ENCODE data around the gene UVRAG.
A peak's percentile ranks its signal among the peaks of the same experiment; 100 is the strongest.
"Not testable (repeated sequence)": the region's sequence is repeated elsewhere in the genome, so short reads cannot be mapped to it uniquely, and the experiment has no call there.

UVRAG gene

GRCh38 chr11:75851203-75851602 is 36.2 kb downstream of the UVRAG start:
- Histone ChIP-seq H3K27ac (no peak overlapping the region), H3K4me3 (no peak overlapping the region), H3K9ac (ENCODE audit: insufficient read length) (no peak overlapping the region), H3K9me3 (ENCODE audit: low read depth, low read length) (no peaks in the 10 kb centered on the region), H3K36me3 (ENCODE audit: insufficient read depth, low read length) (no peaks in the 10 kb centered on the region)
- no peak for DNase-seq (ENCODE audit: low read depth, low spot score)
- TF ChIP-seq EZH2 (IDR thresholded peaks at IDR 0.05) (no peak), POLR2AphosphoS5 (IDR thresholded peaks at IDR 0.05; ENCODE audit: borderline replicate concordance, low read depth, low read length) (no peak), FOXP2 (optimal IDR thresholded peaks at IDR 0.05; ENCODE audit: control extremely low read depth, extremely low read length, insufficient read depth) (no peak)

- Histone ChIP-seq H3K36me3 (ENCODE audit: insufficient read depth, low read length) (no peaks in the 10 kb centered on the region), H3K9ac (ENCODE audit: insufficient read length) (no peak overlapping the region), H3K9me3 (ENCODE audit: low read depth, low read length) (no peaks in the 10 kb centered on the region), H3K4me3 (no peak overlapping the region), H3K27ac (no peak overlapping the region)
- no peak for DNase-seq (ENCODE audit: low read depth, low spot score)
- TF ChIP-seq EZH2 (IDR thresholded peaks at IDR 0.05), result no peak
- no peak for TF ChIP-seq FOXP2 (optimal IDR thresholded peaks at IDR 0.05; ENCODE audit: control extremely low read depth, extremely low read length, insufficient read depth)
- no peak for TF ChIP-seq POLR2AphosphoS5 (IDR thresholded peaks at IDR 0.05; ENCODE audit: borderline replicate concordance, low read depth, low read length)
Measured at GRCh38 chr11:75852406-75853017, 37.5 kb downstream of the UVRAG start.

- H3K36me3 ChIP-seq (ENCODE audit: insufficient read depth, low read length); H3K27ac ChIP-seq; H3K9ac ChIP-seq (ENCODE audit: insufficient read length); H3K9me3 ChIP-seq (ENCODE audit: low read depth, low read length); DNase-seq (ENCODE audit: low read depth, low spot score); H3K4me3 ChIP-seq: not testable (repeated sequence)
Measured at GRCh38 chr11:75853563-75853962, 38.6 kb downstream of the UVRAG start.

GRCh38 chr11:75853971-75854370 is 39.0 kb downstream of the UVRAG start:
- no peak overlapping the region for H3K9ac ChIP-seq (ENCODE audit: insufficient read length)

GRCh38 chr11:75855206-75855605 is 40.2 kb downstream of the UVRAG start:
- Histone ChIP-seq H3K27ac (no peak overlapping the region), H3K4me3 (no peak overlapping the region), H3K36me3 (ENCODE audit: insufficient read depth, low read length) (no peaks in the 10 kb centered on the region), H3K9me3 (ENCODE audit: low read depth, low read length) (no peaks in the 10 kb centered on the region), H3K9ac (ENCODE audit: insufficient read length) (no peak overlapping the region)
- TF ChIP-seq FOXP2 (optimal IDR thresholded peaks at IDR 0.05; ENCODE audit: control extremely low read depth, extremely low read length, insufficient read depth) (no peak), POLR2AphosphoS5 (IDR thresholded peaks at IDR 0.05; ENCODE audit: borderline replicate concordance, low read depth, low read length) (no peak), EZH2 (IDR thresholded peaks at IDR 0.05) (no peak)
- no peak for DNase-seq (ENCODE audit: low read depth, low spot score)

More at GRCh38 chr11:75853971-75854370, 39.0 kb downstream of the UVRAG start:
- Histone ChIP-seq H3K36me3 (ENCODE audit: insufficient read depth, low read length) (no peaks in the 10 kb centered on the region), H3K27ac (no peak overlapping the region), H3K9me3 (ENCODE audit: low read depth, low read length) (no peaks in the 10 kb centered on the region), H3K4me3 (no peak overlapping the region)
- no peak for DNase-seq (ENCODE audit: low read depth, low spot score)
- TF ChIP-seq FOXP2 (optimal IDR thresholded peaks at IDR 0.05; ENCODE audit: control extremely low read depth, extremely low read length, insufficient read depth) (no peak), EZH2 (IDR thresholded peaks at IDR 0.05) (no peak), POLR2AphosphoS5 (IDR thresholded peaks at IDR 0.05; ENCODE audit: borderline replicate concordance, low read depth, low read length) (no peak)

- no peak for DNase-seq (ENCODE audit: low read depth, low spot score)
Measured at GRCh38 chr11:75856912-75857311, 41.9 kb downstream of the UVRAG start.

GRCh38 chr11:75858042-75858441 is 43.0 kb downstream of the UVRAG start:
- peak overlapping the region; percentile 70 for H3K27ac ChIP-seq
- H3K9ac ChIP-seq (ENCODE audit: insufficient read length), result no peak overlapping the region
- H3K4me3 ChIP-seq, result peak overlapping the region; percentile 15; the same call in 1 of the 2 replicates
- H3K9me3 ChIP-seq (ENCODE audit: low read depth, low read length), result no peaks in the 10 kb centered on the region
- H3K36me3 ChIP-seq (ENCODE audit: insufficient read depth, low read length), result no peaks in the 10 kb centered on the region; the same call in 1 of the 2 replicates
- TF ChIP-seq EZH2 (IDR thresholded peaks at IDR 0.05) (no peak), FOXP2 (optimal IDR thresholded peaks at IDR 0.05; ENCODE audit: control extremely low read depth, extremely low read length, insufficient read depth) (no peak), POLR2AphosphoS5 (IDR thresholded peaks at IDR 0.05; ENCODE audit: borderline replicate concordance, low read depth, low read length) (no peak)
- DNase-seq (ENCODE audit: low read depth, low spot score), result no peak

More at GRCh38 chr11:75856912-75857311, 41.9 kb downstream of the UVRAG start:
- no peaks in the 10 kb centered on the region; the same call in 1 of the 2 replicates for H3K36me3 ChIP-seq (ENCODE audit: insufficient read depth, low read length)
- H3K27ac ChIP-seq, result no peak overlapping the region
- no peak overlapping the region for H3K4me3 ChIP-seq
- no peak for TF ChIP-seq POLR2AphosphoS5 (IDR thresholded peaks at IDR 0.05; ENCODE audit: borderline replicate concordance, low read depth, low read length)
- TF ChIP-seq EZH2 (IDR thresholded peaks at IDR 0.05), result no peak
- no peak for TF ChIP-seq FOXP2 (optimal IDR thresholded peaks at IDR 0.05; ENCODE audit: control extremely low read depth, extremely low read length, insufficient read depth)
- no peaks in the 10 kb centered on the region for H3K9me3 ChIP-seq (ENCODE audit: low read depth, low read length)
- no peak overlapping the region for H3K9ac ChIP-seq (ENCODE audit: insufficient read length)

GRCh38 chr11:75858613-75859012 is 43.6 kb downstream of the UVRAG start:
- Histone ChIP-seq H3K27ac (peak overlapping the region; percentile 70), H3K4me3 (peak overlapping the region; percentile 15), H3K36me3 (ENCODE audit: insufficient read depth, low read length) (no peaks in the 10 kb centered on the region; the same call in 1 of the 2 replicates), H3K9me3 (ENCODE audit: low read depth, low read length) (no peaks in the 10 kb centered on the region), H3K9ac (ENCODE audit: insufficient read length) (no peak overlapping the region)
- TF ChIP-seq EZH2 (IDR thresholded peaks at IDR 0.05) (no peak), POLR2AphosphoS5 (IDR thresholded peaks at IDR 0.05; ENCODE audit: borderline replicate concordance, low read depth, low read length) (no peak), FOXP2 (optimal IDR thresholded peaks at IDR 0.05; ENCODE audit: control extremely low read depth, extremely low read length, insufficient read depth) (no peak)
- DNase-seq (ENCODE audit: low read depth, low spot score), result peak; percentile 12

GRCh38 chr11:75859614-75860013 is 44.6 kb downstream of the UVRAG start:
- H3K9me3 ChIP-seq (ENCODE audit: low read depth, low read length), result no peaks in the 10 kb centered on the region
- no peak overlapping the region for H3K9ac ChIP-seq (ENCODE audit: insufficient read length)
- no peak overlapping the region for H3K4me3 ChIP-seq
- no peak for TF ChIP-seq POLR2AphosphoS5 (IDR thresholded peaks at IDR 0.05; ENCODE audit: borderline replicate concordance, low read depth, low read length)
- no peak for TF ChIP-seq FOXP2 (optimal IDR thresholded peaks at IDR 0.05; ENCODE audit: control extremely low read depth, extremely low read length, insufficient read depth)
- TF ChIP-seq EZH2 (IDR thresholded peaks at IDR 0.05), result no peak
- no peak overlapping the region for H3K27ac ChIP-seq
- DNase-seq (ENCODE audit: low read depth, low spot score), result no peak
- no peaks in the 10 kb centered on the region; the same call in 1 of the 2 replicates for H3K36me3 ChIP-seq (ENCODE audit: insufficient read depth, low read length)
